Pancreas (tissue), 10 donors: ENCODE data around the gene CBR3. TPM values are rescaled to one million over a fixed set of nuclear protein-coding genes. Genes with fewer than 3 reads are reported as not detected.

Source experiments
- ATAC-seq, 4 donors: fragments of 200-7000 bp; cut with Tn5 transposase; one replicate each; pipeline versions ENCODE4 v1.8.0 to v1.9.1; 2020; ENCODE audit warnings: mild to moderate bottlenecking in 4 of 4, moderate library complexity in 4 of 4
- DNase-seq, 6 donors: peaks; one replicate each; pipeline ENCODE4 v3.0.0-alpha.2; 2020
- FAIRE-seq: peaks from 2 replicates; lab custom pipeline; 2012; peaks lifted over from hg19 to GRCh38; lab: Jason Lieb, UNC
- H3K27ac ChIP-seq, 4 donors: fragments of 200-600 bp; sonication (generic); 1 replicate in 3 of 4; 2 replicates in 1 of 4; pipeline versions ENCODE4 v1.5.0 to v1.8.0; 2020
- H3K27me3 ChIP-seq, 4 donors: fragments of 200-600 bp; one replicate each; pipeline ENCODE4 v1.8.0; 2021
- H3K36me3 ChIP-seq, 3 donors: fragments of 200-600 bp; sonication (generic) in 1 of 3; one replicate each; pipeline versions ENCODE4 v1.5.0 to v1.8.0; 2020 to 2021
- H3K4me1 ChIP-seq, 3 donors: fragments of 200-600 bp; one replicate each; pipeline ENCODE4 v1.8.0; 2021
- H3K4me3 ChIP-seq, 4 donors: fragments of 200-600 bp; sonication (generic) in 2 of 4; one replicate each; pipeline versions ENCODE4 v1.5.0 to v1.8.0; 2020 to 2021
- H3K9me3 ChIP-seq, 4 donors: fragments of 200-600 bp; one replicate each; pipeline ENCODE4 v1.8.0; 2021
- WGBS, 2 donors: extraction: QIAGEN DNeasy Blood & Tissue Kit; methylation state at CpG; one replicate each; pipeline ENCODE4 v1.1.7; 2013; 5-methylcytosine and 5-hydroxymethylcytosine counted together
- intact Hi-C, 3 donors: fragments of 100-400 bp; cut with DNase I; formaldehyde crosslinking; loops; one replicate each; pipeline versions ENCODE4 v1.11.1 to v1.14.2; 2022
- polyA plus RNA-seq, 2 donors: library from polyadenylated mRNA; stranded (reverse); fragments of 200-250 nt; gene quantifications; one replicate each; pipeline ENCODE4 v1.2.3, GENCODE V29; 2013
- total RNA-seq, 6 donors: library from RNA; stranded (reverse); fragmentation: NEBNext Ultra II Directional in 4 of 6; extraction: Animal tissue kit (Norgen Biotek cat#: 25700) in 4 of 6; gene quantifications; one replicate each; pipeline versions ENCODE4 v1.2.1 to v1.2.4, GENCODE V29; 2021 to 2023
- TF ChIP-seq, protein P1 (sequence below), 4 donors: fragments of 200-600 bp; sonication (generic) in 3 of 4; IDR thresholded peaks; one replicate each; pipeline versions ENCODE4 v1.5.0 to v1.8.0; 2021; ENCODE audit warnings: antibody characterized with exemption in 4 of 4
- donor health status: healthy with polysubstance abuse.
- donor health status: DM: no; HTN: no; CAD: no; lungs with moderate emphysema.
- donor health status: DM: no; HTN: no; CAD: no.
- donor health status: control.
- donor health status: control.
- donor health status: Bipolar disorder and iron deficiency.
- donor health status: DM: yes; HTN: yes; CAD: no.
- donor health status: DM: no; HTN: no; CAD: no.
- donor health status: DM: no; HTN: no; CAD: no.
- donor health status: DM: yes; HTN: yes; CAD: no.

The CBR3 gene
- total and polyA plus RNA-seq, 8 donors, result 0.16 to 2.4 (median 1.1) TPM

DNA sequence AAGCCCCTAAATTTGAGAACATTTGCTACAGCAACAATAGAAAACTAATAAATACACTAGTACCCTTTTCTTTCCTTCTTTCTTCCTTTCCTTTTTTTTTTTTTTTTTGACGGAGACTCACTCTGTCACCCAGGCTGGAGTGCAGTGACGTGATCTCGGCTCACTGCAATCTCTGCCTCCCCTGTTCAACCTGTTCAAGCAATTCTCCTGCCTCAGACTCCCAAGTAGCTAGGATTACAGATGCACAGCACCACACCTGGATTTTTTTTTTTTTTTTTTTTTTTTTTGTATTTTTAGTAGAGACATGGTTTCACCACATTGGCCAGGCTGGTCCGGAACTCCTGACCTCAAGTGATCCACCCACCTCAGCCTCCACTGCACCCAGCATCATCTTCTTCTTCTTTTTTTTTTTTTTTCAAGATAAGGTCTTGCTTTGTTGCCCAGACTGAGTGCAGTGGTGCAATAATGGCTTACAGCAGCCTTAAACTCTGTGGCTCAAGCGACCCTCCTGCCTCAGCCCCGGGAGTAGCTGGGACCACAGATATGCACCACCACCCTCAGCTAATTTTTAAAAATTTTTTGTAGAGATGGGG lies 19.6 kb upstream of the CBR3 start:
- WGBS, 2 donors, result 85 to 93% methylated on average over 6 of the region's 6 CpGs
- DNase-seq (no peak), ATAC-seq (no peak), FAIRE-seq (no peak)
- Histone ChIP-seq H3K4me1 (no peaks in the 10 kb centered on the region), H3K4me3 (no peak overlapping the region), H3K27me3 (no peaks in the 10 kb centered on the region), H3K36me3 (no peaks in the 10 kb centered on the region), H3K27ac (no peak overlapping the region), H3K9me3 (no peaks in the 10 kb centered on the region)
- TF ChIP-seq, protein P1, sequence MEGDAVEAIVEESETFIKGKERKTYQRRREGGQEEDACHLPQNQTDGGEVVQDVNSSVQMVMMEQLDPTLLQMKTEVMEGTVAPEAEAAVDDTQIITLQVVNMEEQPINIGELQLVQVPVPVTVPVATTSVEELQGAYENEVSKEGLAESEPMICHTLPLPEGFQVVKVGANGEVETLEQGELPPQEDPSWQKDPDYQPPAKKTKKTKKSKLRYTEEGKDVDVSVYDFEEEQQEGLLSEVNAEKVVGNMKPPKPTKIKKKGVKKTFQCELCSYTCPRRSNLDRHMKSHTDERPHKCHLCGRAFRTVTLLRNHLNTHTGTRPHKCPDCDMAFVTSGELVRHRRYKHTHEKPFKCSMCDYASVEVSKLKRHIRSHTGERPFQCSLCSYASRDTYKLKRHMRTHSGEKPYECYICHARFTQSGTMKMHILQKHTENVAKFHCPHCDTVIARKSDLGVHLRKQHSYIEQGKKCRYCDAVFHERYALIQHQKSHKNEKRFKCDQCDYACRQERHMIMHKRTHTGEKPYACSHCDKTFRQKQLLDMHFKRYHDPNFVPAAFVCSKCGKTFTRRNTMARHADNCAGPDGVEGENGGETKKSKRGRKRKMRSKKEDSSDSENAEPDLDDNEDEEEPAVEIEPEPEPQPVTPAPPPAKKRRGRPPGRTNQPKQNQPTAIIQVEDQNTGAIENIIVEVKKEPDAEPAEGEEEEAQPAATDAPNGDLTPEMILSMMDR (IDR thresholded peaks at IDR 0.05), result no peak
- intact Hi-C loops, result loop anchor here in 1 of 3 donors (10.0 kb wide), 1 partner anchor 70 kb away; no protein-coding TSS in a partner anchor

DNA sequence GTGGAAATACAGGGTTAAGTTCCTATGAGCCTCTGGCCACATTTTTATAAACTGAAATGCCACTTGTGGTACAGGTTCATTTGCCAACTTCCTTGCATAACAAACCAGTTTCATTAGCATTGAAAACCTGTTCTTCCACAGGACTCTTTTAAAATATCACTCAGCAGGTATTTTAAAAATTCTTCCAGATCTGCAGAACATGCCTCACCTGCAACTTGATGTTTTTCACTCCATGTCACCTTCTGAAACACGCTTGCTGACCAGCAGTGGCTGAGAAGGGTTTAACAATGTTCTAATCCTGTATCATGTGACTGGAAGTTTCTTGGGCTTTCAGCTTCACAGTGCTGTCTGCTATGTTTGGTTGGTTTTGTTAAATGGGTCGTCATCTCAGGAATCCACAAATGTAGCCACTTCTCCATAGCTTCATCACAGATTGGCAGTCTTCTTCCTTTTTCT lies 17.6 kb upstream of the CBR3 start:
- Histone ChIP-seq H3K4me1 (no peaks in the 10 kb centered on the region), H3K9me3 (no peaks in the 10 kb centered on the region), H3K36me3 (no peaks in the 10 kb centered on the region), H3K4me3 (no peak overlapping the region), H3K27ac (no peak overlapping the region), H3K27me3 (no peaks in the 10 kb centered on the region)
- WGBS, 2 donors, result 56 to 58% methylated on average over 2 of the region's 2 CpGs
- TF ChIP-seq, protein P1 (IDR thresholded peaks at IDR 0.05), result no peak
- intact Hi-C loops, result loop anchor here in 1 of 3 donors (10.0 kb wide), 1 partner anchor 73 kb away; no protein-coding TSS in a partner anchor
- no peak for ATAC-seq
- no peak for DNase-seq
- FAIRE-seq, result no peak

GRCh38 chr21:36120304-36120888 lies 14.5 kb upstream of the CBR3 start:
- H3K9me3 ChIP-seq, result no peaks in the 10 kb centered on the region
- WGBS, 2 donors, result 85 to 90% methylated on average over 7 of the region's 7 CpGs
- H3K27ac ChIP-seq, result no peak overlapping the region
- no peaks in the 10 kb centered on the region for H3K4me1 ChIP-seq
- no peaks in the 10 kb centered on the region for H3K36me3 ChIP-seq
- H3K4me3 ChIP-seq, result no peak overlapping the region
- ATAC-seq (peak in 2 of 4 donors; percentile 43 to 53), FAIRE-seq (no peak), DNase-seq (no peak)
- no peaks in the 10 kb centered on the region for H3K27me3 ChIP-seq
- TF ChIP-seq, protein P1 (IDR thresholded peaks at IDR 0.05), result no peak
- intact Hi-C loops, result no loop called here

- intact Hi-C loops, result no loop called here
- H3K4me1 ChIP-seq, result no peaks in the 10 kb centered on the region
- DNase-seq (no peak), FAIRE-seq (no peak), ATAC-seq (no peak)
- H3K36me3 ChIP-seq, result no peaks in the 10 kb centered on the region
- TF ChIP-seq, protein P1 (IDR thresholded peaks at IDR 0.05), result peak in 2 of 4 donors; percentile 14 to 18
- H3K27me3 ChIP-seq, result no peaks in the 10 kb centered on the region
- no peak overlapping the region for H3K4me3 ChIP-seq
- no peaks in the 10 kb centered on the region for H3K9me3 ChIP-seq
- H3K27ac ChIP-seq, result no peak overlapping the region
- WGBS, 2 donors, result 43 to 46% methylated on average over 4 of the region's 4 CpGs
Observed at GRCh38 chr21:36122977-36123376, 11.9 kb upstream of the CBR3 start.

GRCh38 chr21:36124395-36124794 lies 10.5 kb upstream of the CBR3 start:
- no peaks in the 10 kb centered on the region for H3K27me3 ChIP-seq
- TF ChIP-seq, protein P1 (IDR thresholded peaks at IDR 0.05), result no peak
- H3K9me3 ChIP-seq, result no peaks in the 10 kb centered on the region
- H3K27ac ChIP-seq, result no peak overlapping the region
- ATAC-seq (no peak), FAIRE-seq (no peak), DNase-seq (no peak)
- intact Hi-C loops, result no loop called here
- no peaks in the 10 kb centered on the region for H3K4me1 ChIP-seq
- H3K36me3 ChIP-seq, result no peaks in the 10 kb centered on the region
- no peak overlapping the region for H3K4me3 ChIP-seq
- whole genome bisulfite sequencing, 2 donors, result 72 to 96% methylated on average over 2 of the region's 2 CpGs
